ENCODE results near the gene FBXO41.

FBXO41 gene

GRCh38 chr2:73238976-73239375, 45.3 kb downstream of the FBXO41 start:
- no peak for DNase-seq

DNA sequence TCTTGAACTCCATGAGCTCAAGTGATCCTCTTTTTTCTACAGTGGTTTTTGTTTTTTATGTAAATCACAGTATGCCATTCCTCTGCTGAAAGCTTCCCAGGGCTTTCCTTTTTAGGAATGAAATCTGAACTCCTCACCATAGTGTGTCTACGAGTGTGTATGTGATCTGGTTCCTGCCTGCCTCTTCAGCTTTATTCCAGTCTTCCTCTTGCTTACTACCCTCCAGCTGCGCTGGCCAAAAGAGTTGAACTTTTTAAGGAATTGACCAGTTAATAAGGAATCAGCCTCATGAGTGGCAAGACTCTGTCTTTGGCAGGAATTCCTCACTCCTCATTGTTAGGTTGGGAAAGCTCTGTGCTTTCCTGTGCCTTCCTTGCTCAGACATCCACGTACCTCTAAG, 46.1 kb downstream of the FBXO41 start:
- DNase-seq = no peak

- no peak for DNase-seq
Observed at GRCh38 chr2:73237168-73237567, 47.1 kb downstream of the FBXO41 start.

GRCh38 chr2:73235315-73236028, 48.8 kb downstream of the FBXO41 start:
- DNase-seq = peak; percentile 4

- peak; percentile 75 for DNase-seq
Observed at GRCh38 chr2:73233932-73234832, 50.1 kb downstream of the FBXO41 start, which contains the start of gene CCT7. TSS of gene CCT7 (plus strand) at chr2:73234308. CDS start at chr2:73234379, 71 bp downstream.

GRCh38 chr2:73233154-73233931, 50.9 kb downstream of the FBXO41 start, which contains the start of gene PRADC1:
TSS of gene PRADC1 (minus strand) at chr2:73233239. CDS start at chr2:73233160, 79 bp downstream.
- peak; percentile 98 for DNase-seq

GRCh38 chr2:73232403-73233153, 51.7 kb downstream of the FBXO41 start:
- no peak for DNase-seq

- DNase-seq = no peak
Observed at GRCh38 chr2:73228631-73229030, 55.6 kb downstream of the FBXO41 start.

DNA sequence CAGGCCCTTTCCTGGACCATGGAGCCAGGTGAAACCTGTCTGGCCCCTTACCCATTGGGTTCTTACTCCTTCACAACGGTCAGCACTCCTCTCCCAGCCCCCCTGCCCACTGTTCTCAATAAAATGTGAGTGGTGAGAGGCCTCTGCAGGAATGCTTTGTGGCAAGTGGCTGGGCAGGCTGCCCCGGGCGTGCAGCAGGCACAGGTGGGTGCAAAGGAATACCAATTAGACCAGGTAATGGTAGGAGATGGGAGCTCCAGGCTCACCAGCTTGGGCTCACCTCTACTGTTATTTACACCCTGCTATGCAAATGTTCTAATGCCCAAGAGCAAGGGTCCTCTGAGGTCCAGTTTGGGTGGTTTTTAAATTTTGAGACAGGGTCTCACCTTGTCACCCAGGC, 57.2 kb downstream of the FBXO41 start:
- no peak for DNase-seq

- peak; percentile 45 for DNase-seq
Observed at GRCh38 chr2:73225513-73226360, 58.5 kb downstream of the FBXO41 start.

DNA sequence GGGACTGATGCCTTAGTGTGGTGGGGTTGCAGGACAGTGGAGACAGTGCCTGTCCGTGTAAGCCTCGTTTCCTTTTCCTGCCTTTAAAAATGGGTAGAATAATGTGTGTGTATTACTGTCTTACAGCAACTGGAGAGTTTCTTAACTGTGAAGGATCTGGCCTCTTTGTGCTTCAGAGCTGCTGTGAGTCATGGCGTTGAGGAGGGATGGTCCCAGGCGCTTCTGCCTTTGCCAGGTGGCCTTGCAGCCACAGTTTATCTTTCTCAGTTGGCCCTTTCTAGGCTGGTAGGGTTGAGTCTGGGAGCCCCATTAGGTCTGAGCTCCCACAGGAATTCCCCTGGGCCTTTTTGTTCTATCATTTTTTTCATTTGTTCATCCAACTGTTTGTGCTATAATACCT, 60.5 kb downstream of the FBXO41 start:
- DNase-seq = no peak

GRCh38 chr2:73218298-73218697, 66.0 kb downstream of the FBXO41 start:
- DNase-seq = no peak

- no peak for DNase-seq
Observed at GRCh38 chr2:73217826-73218225, 66.5 kb downstream of the FBXO41 start.

- DNase-seq = no peak
Observed at GRCh38 chr2:73217160-73217559, 67.1 kb downstream of the FBXO41 start.

GRCh38 chr2:73215254-73215653, 69.0 kb downstream of the FBXO41 start:
- no peak for DNase-seq

- peak; percentile 74 for DNase-seq
Observed at GRCh38 chr2:73214120-73215035, 69.9 kb downstream of the FBXO41 start, which contains the start of gene SMYD5. TSS of gene SMYD5 (plus strand) at chr2:73214245. CDS start at chr2:73214267, 22 bp downstream.

DNA sequence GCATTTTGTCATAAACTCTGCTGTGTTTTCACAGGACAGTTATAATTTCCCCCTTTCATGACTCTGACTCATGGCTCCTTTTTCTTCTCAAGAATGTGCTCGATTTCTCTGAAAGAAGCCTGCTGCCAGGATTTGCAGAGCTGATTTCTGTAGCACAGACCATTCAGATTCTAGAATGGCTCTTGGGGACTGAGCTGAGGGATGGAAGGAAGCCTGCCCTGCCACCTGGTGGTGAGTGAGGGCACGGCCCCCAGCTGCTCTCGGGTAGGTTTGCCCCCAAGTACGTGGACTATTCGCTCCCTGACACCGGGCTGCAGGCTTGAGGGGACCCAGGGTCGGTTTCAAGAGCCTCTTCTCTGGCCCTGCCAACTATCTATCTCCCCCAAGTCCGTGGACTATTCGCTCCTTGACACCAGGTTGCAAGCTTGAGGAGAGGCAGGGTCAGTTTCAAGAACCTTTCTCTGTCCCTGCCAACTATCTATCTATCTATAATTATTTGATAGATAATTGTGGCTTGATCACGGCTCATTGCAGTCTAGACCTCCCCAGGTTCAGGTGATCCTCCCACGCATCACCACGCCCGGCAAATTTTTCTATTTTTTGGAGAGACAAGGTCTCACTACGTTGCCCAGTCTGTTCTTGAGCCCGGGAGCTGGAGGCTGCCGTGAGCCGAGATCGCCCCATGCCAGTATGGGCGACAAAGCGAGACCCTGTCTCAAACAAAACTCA, 71.7 kb downstream of the FBXO41 start:
- DNase-seq = peak; percentile 30

- no peak for DNase-seq
Observed at GRCh38 chr2:73212098-73212447, 72.2 kb downstream of the FBXO41 start.

GRCh38 chr2:73210696-73211095, 73.6 kb downstream of the FBXO41 start:
- DNase-seq = no peak
